Uterus (tissue), 2 donors: ENCODE results near the gene SLC38A10.

Experiments
- POLR2A ChIP-seq, 2 donors: fragments of 450-650 bp; IDR thresholded peaks; one replicate each; pipeline ENCODE4 v1.6.1; 2016; ENCODE audit warnings: antibody characterized with exemption in 2 of 2, mild to moderate bottlenecking in 1 of 2, moderate library complexity in 1 of 2
- TF ChIP-seq, protein P1 (sequence below), 4 experiments: fragments of 200-600 bp in 2 of 4; fragments of 450-650 bp in 2 of 4; sonication (generic) in 2 of 4; IDR thresholded peaks; one replicate each; pipeline ENCODE4 v1.5.1; 2016 to 2019; ENCODE audit warnings: antibody characterized with exemption in 4 of 4, mild to moderate bottlenecking in 2 of 4, moderate library complexity in 1 of 4

DNA sequence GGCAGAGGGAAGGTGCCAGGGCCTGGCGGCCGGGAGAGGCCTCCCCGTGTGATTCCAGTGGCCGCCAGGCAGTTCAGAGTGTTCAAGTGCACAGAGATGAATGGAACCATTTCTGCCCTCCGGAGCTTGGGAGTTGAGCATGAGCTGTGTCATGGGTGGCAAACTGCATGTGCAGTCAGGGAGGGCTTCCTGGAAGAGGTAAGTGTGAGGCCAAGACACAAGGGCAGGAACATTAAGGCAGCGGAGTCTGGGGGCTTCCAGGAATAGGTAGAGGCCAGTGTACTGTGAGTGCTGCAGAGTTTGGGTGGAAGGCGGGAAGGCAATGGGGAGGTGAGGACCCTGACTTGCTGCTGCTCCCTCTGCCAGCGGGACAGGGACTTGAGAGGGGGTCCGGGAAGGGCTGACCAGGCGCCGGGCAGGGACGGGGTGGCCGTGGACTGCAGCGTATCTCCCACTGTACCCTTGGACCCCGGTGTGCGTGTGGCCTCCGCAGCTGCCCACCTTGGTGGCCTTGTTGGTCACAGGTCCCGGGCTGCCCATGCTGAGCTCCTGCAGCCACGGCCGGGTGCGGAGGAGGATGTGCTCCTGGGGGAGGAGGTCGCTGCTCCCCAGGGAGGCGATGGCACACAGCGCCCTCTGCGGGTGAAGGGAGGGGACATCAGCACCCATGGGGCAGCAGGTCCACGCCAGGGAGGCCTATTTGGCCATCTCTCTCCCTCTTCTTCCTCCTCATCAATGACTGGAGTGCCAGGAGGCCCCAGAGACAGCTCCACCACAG, 64.9 kb downstream of the SLC38A10 start:
- TF ChIP-seq POLR2A (IDR thresholded peaks at IDR 0.05): no peak
- TF ChIP-seq, protein P1, sequence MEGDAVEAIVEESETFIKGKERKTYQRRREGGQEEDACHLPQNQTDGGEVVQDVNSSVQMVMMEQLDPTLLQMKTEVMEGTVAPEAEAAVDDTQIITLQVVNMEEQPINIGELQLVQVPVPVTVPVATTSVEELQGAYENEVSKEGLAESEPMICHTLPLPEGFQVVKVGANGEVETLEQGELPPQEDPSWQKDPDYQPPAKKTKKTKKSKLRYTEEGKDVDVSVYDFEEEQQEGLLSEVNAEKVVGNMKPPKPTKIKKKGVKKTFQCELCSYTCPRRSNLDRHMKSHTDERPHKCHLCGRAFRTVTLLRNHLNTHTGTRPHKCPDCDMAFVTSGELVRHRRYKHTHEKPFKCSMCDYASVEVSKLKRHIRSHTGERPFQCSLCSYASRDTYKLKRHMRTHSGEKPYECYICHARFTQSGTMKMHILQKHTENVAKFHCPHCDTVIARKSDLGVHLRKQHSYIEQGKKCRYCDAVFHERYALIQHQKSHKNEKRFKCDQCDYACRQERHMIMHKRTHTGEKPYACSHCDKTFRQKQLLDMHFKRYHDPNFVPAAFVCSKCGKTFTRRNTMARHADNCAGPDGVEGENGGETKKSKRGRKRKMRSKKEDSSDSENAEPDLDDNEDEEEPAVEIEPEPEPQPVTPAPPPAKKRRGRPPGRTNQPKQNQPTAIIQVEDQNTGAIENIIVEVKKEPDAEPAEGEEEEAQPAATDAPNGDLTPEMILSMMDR (IDR thresholded peaks at IDR 0.05): no peak
